KMS-11 (cell line): ENCODE measurements around the gene TTC23L.
"Not testable (repeated sequence)": the region's sequence is repeated elsewhere in the genome, so short reads cannot be mapped to it uniquely, and the experiment has no call there.

Source experiments
- H2AFZ ChIP-seq: fragments of 200-600 bp; sonication (generic); 2 replicates; pipeline ENCODE4 v1.6.1; 2016; ENCODE audit warnings: antibody characterized with exemption, mixed run types, low read depth
- H3K27ac ChIP-seq: fragments of 200-600 bp; sonication (generic); 2 replicates; pipeline ENCODE4 v1.6.1; 2016; ENCODE audit warnings: mild to moderate bottlenecking, mixed run types
- H3K27me3 ChIP-seq: fragments of 200-600 bp; sonication (generic); 2 replicates; pipeline ENCODE4 v1.6.1; 2017; ENCODE audit warnings: mild to moderate bottlenecking, low read depth, mixed run types, moderate library complexity; ENCODE audit not compliant: insufficient read depth
- H3K36me3 ChIP-seq: fragments of 200-600 bp; sonication (generic); 2 replicates; pipeline ENCODE4 v1.6.1; 2017; ENCODE audit warnings: mild to moderate bottlenecking, mixed run types; ENCODE audit not compliant: insufficient read depth
- H3K4me1 ChIP-seq: fragments of 200-600 bp; sonication (generic); 2 replicates; pipeline ENCODE4 v1.6.1; 2016; ENCODE audit warnings: mild to moderate bottlenecking, low read depth, mixed run types; ENCODE audit not compliant: poor library complexity, severe bottlenecking
- H3K4me2 ChIP-seq: fragments of 200-600 bp; sonication (generic); 2 replicates; pipeline ENCODE4 v1.7.0; 2016; ENCODE audit warnings: mild to moderate bottlenecking, mixed run types
- H3K4me3 ChIP-seq: fragments of 200-600 bp; sonication (generic); IDR thresholded peaks from 2 replicates; pipeline ENCODE4 v1.6.1; 2017; ENCODE audit warnings: low read depth, low read length, mixed read lengths; ENCODE audit not compliant: insufficient read depth
- H3K79me2 ChIP-seq: fragments of 200-600 bp; sonication (generic); 2 replicates; pipeline ENCODE4 v1.6.1; 2016; ENCODE audit warnings: low read depth, mixed run types; ENCODE audit not compliant: insufficient read depth
- H3K9ac ChIP-seq: fragments of 200-600 bp; sonication (generic); 2 replicates; pipeline ENCODE4 v1.6.1; 2016; ENCODE audit warnings: mild to moderate bottlenecking, mixed run types
- H4K20me1 ChIP-seq: fragments of 200-600 bp; sonication (generic); 2 replicates; pipeline ENCODE4 v1.6.1; 2016; ENCODE audit warnings: mild to moderate bottlenecking, mixed run types; ENCODE audit not compliant: insufficient read depth
- TF ChIP-seq, protein P1 (sequence below): fragments of 200-600 bp; sonication (generic); conservative IDR thresholded peaks from 2 replicates; pipeline ENCODE4 v1.6.1; 2017; ENCODE audit warnings: low read depth, mild to moderate bottlenecking, antibody characterized with exemption, low read length, moderate library complexity, mixed read lengths

TTC23L gene

DNA sequence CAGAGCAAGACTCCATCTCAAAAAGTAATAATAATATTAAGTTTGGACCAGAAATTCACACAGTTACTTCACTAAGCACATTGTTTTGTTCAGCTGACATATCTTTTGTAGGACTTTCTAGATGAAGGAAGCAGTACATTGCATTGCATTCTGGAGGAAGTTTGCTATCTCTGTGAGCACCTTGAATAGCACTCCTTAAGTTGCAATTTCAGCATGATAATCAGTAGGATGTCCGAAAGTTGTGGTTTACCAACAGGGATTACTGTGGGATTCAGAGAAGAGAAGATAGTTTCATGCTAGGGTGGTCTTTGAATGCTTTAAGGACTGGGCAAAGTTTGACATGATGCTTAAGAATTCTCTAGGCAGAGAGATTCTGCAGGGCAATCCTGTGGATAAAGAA is 18.4 kb upstream of the TTC23L start:
- no peak overlapping the region for H3K9ac ChIP-seq
- no peak overlapping the region for H3K4me3 ChIP-seq
- no peak overlapping the region for H3K27ac ChIP-seq
- no peaks in the 10 kb centered on the region for H4K20me1 ChIP-seq
- no peak overlapping the region for H3K4me2 ChIP-seq
- H2AFZ ChIP-seq = no peak overlapping the region
- no peaks in the 10 kb centered on the region for H3K4me1 ChIP-seq
- H3K36me3 ChIP-seq = no peaks in the 10 kb centered on the region
- TF ChIP-seq, protein P1, sequence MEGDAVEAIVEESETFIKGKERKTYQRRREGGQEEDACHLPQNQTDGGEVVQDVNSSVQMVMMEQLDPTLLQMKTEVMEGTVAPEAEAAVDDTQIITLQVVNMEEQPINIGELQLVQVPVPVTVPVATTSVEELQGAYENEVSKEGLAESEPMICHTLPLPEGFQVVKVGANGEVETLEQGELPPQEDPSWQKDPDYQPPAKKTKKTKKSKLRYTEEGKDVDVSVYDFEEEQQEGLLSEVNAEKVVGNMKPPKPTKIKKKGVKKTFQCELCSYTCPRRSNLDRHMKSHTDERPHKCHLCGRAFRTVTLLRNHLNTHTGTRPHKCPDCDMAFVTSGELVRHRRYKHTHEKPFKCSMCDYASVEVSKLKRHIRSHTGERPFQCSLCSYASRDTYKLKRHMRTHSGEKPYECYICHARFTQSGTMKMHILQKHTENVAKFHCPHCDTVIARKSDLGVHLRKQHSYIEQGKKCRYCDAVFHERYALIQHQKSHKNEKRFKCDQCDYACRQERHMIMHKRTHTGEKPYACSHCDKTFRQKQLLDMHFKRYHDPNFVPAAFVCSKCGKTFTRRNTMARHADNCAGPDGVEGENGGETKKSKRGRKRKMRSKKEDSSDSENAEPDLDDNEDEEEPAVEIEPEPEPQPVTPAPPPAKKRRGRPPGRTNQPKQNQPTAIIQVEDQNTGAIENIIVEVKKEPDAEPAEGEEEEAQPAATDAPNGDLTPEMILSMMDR = no peak
- H3K27me3 ChIP-seq = no peaks in the 10 kb centered on the region
- no peaks in the 10 kb centered on the region for H3K79me2 ChIP-seq

DNA sequence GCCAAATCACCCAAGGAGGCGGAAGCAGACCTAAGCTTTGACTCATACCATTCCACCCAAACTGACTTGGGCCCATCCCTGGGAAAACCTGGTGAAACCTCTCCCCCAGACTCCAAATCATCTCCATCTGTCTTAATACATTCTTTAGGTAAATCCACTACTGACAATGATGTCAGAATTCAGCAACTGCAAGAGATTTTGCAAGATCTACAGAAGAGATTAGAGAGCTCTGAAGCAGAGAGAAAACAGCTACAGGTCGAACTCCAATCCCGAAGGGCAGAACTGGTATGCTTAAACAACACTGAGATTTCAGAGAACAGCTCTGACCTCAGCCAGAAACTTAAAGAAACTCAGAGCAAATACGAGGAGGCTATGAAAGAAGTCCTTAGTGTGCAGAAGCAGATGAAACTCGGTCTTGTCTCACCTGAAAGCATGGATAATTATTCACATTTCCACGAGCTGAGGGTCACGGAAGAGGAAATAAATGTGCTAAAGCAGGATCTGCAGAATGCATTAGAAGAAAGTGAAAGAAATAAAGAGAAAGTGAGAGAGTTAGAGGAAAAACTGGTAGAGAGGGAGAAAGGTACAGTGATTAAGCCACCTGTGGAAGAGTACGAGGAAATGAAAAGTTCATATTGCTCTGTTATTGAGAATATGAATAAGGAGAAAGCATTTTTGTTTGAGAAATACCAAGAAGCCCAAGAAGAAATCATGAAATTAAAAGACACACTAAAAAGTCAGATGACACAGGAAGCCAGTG is 15.8 kb upstream of the TTC23L start:
- Histone ChIP-seq H3K27me3 (no peaks in the 10 kb centered on the region), H3K27ac (no peak overlapping the region), H2AFZ (no peak overlapping the region), H3K9ac (no peak overlapping the region), H3K4me2 (no peak overlapping the region), H3K4me1 (no peaks in the 10 kb centered on the region), H3K4me3 (no peak overlapping the region), H4K20me1 (no peaks in the 10 kb centered on the region), H3K79me2 (no peaks in the 10 kb centered on the region), H3K36me3 (no peaks in the 10 kb centered on the region)
- TF ChIP-seq, protein P1 = no peak

GRCh38 chr5:34826347-34826746 is 12.6 kb upstream of the TTC23L start:
- H3K4me1 ChIP-seq = no peaks in the 10 kb centered on the region
- no peaks in the 10 kb centered on the region for H3K36me3 ChIP-seq
- H3K79me2 ChIP-seq = no peaks in the 10 kb centered on the region
- no peak overlapping the region for H3K4me3 ChIP-seq
- no peak overlapping the region for H2AFZ ChIP-seq
- no peak overlapping the region for H3K27ac ChIP-seq
- H4K20me1 ChIP-seq = no peaks in the 10 kb centered on the region
- H3K4me2 ChIP-seq = no peak overlapping the region
- no peaks in the 10 kb centered on the region for H3K27me3 ChIP-seq
- TF ChIP-seq, protein P1 = no peak
- no peak overlapping the region for H3K9ac ChIP-seq

GRCh38 chr5:34827588-34828506 is 11.1 kb upstream of the TTC23L start:
- H3K27me3 ChIP-seq = no peaks in the 10 kb centered on the region
- TF ChIP-seq, protein P1 = no peak
- no peak overlapping the region for H3K4me3 ChIP-seq
- H3K36me3 ChIP-seq = no peaks in the 10 kb centered on the region
- H3K27ac ChIP-seq = no peak overlapping the region
- no peak overlapping the region for H3K9ac ChIP-seq
- no peaks in the 10 kb centered on the region for H3K4me1 ChIP-seq
- no peak overlapping the region for H3K4me2 ChIP-seq
- no peak overlapping the region for H2AFZ ChIP-seq
- H4K20me1 ChIP-seq = no peaks in the 10 kb centered on the region
- H3K79me2 ChIP-seq = no peaks in the 10 kb centered on the region

GRCh38 chr5:34830827-34831226 is 8.1 kb upstream of the TTC23L start:
- H3K27me3 ChIP-seq, H3K4me2 ChIP-seq, H3K9ac ChIP-seq, H4K20me1 ChIP-seq, H3K36me3 ChIP-seq, H3K27ac ChIP-seq, H2AFZ ChIP-seq, H3K4me1 ChIP-seq, H3K79me2 ChIP-seq, H3K4me3 ChIP-seq: not testable (repeated sequence)
